HEK293T (cell line): ENCODE data around the gene MITF.

Experiments
- BHLHE40 ChIP-seq: fragments of 450-650 bp; IDR thresholded peaks from 2 replicates; pipeline ENCODE4 v1.6.1; 2016; ENCODE audit warnings: mild to moderate bottlenecking, moderate library complexity, borderline replicate concordance
- FOXM1 ChIP-seq: fragments of 450-650 bp; IDR thresholded peaks from 2 replicates; pipeline ENCODE4 v1.6.1; 2017; ENCODE audit warnings: mild to moderate bottlenecking, borderline replicate concordance
- L3MBTL2 ChIP-seq: fragments of 450-650 bp; conservative IDR thresholded peaks from 2 replicates; pipeline ENCODE4 v1.6.1; 2016; ENCODE audit warnings: mild to moderate bottlenecking
- LEF1 ChIP-seq: fragments of 450-650 bp; IDR thresholded peaks from 2 replicates; pipeline ENCODE4 v1.6.1; 2017; ENCODE audit warnings: mild to moderate bottlenecking, borderline replicate concordance
- NFRKB ChIP-seq: fragments of 450-650 bp; IDR thresholded peaks from 2 replicates; pipeline ENCODE4 v1.6.1; 2016; ENCODE audit warnings: mild to moderate bottlenecking, moderate library complexity
- PKNOX1 ChIP-seq: fragments of 450-650 bp; IDR thresholded peaks from 2 replicates; pipeline ENCODE4 v1.6.1; 2016
- SP1 ChIP-seq: fragments of 450-650 bp; IDR thresholded peaks from 2 replicates; pipeline ENCODE4 v1.6.1; 2017
- SUZ12 ChIP-seq: fragments of 450-650 bp; IDR thresholded peaks from 2 replicates; pipeline ENCODE4 v1.6.1; 2016; ENCODE audit warnings: mild to moderate bottlenecking

DNA sequence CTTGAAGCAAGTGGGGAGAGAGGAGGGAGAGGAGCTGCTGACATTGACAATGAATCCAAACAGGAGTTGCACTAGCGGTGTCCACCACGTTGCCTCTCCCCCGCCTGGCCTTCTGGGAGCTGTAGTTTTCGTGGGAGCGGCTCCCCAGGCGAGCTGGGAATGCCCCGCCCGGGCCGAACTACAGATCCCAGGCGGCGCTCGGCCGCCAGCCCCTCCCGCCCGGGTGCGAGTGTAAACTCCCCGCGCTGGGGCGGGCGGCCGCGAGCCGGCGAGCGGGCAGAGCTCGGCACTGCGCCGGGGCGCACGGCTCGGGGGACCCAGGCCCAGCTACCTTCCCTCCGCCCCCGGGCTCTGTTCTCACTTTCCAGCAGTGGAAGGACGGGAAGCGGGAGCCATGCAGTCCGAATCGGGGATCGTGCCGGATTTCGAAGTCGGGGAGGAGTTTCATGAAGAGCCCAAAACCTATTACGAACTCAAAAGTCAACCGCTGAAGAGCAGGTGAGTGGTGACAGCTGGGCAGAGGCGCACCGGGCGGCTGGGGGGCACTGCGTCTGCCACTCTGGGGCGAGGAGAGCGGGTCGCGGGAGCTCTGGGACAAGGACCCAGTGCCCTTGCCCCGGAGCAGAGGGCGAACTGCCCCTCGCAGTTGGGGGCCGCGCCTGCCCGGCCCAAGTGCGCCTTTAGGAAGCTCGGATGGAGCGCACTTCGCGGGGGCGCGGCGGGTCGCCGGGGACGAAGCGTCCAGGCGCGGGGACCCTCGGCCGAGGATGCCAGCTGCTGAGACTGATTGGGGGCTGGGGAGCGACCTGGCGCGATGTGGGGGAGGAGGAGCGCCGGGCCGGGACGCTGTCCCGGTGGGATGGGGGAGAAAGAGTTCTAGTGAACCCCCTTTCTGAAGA is at the start of gene MITF:
- TF ChIP-seq BHLHE40 = no peak
- no peak for TF ChIP-seq SP1
- TF ChIP-seq NFRKB = no peak
- peak; percentile 64 for TF ChIP-seq L3MBTL2
- no peak for TF ChIP-seq FOXM1
- TF ChIP-seq LEF1 = no peak
- TF ChIP-seq PKNOX1 = 0 out of 2 replicates have a peak, but pooled peaks have one; percentile 16
- TF ChIP-seq SUZ12 = peak; percentile 75
